Mesodermal cell (in vitro differentiated cells): ENCODE results near the gene ENTPD5. TPM values are rescaled to one million over a fixed set of nuclear protein-coding genes. Genes with fewer than 3 reads are reported as not detected.

ENCODE experiments used
- H3K27ac ChIP-seq: 2 replicates; pipeline ENCODE4 v1.7.0; 2013; ENCODE audit warnings: mild to moderate bottlenecking, low read depth, low read length, moderate library complexity; ENCODE audit not compliant: severe bottlenecking
- H3K36me3 ChIP-seq: 2 replicates; pipeline ENCODE4 v1.7.1; 2013; ENCODE audit warnings: mild to moderate bottlenecking, low read length, moderate library complexity; ENCODE audit not compliant: control insufficient read depth, insufficient read depth
- H3K4me1 ChIP-seq: one replicate; pipeline ENCODE4 v1.7.1; 2013; ENCODE audit warnings: mild to moderate bottlenecking, low read length; ENCODE audit not compliant: insufficient read depth, control insufficient read depth, poor library complexity, severe bottlenecking
- H3K4me3 ChIP-seq: 2 replicates; pipeline ENCODE4 v1.7.0; 2013; ENCODE audit warnings: low read length, control low read depth, mild to moderate bottlenecking; ENCODE audit not compliant: insufficient read depth, poor library complexity, severe bottlenecking; ENCODE audit errors: extremely low read depth
- H3K9me3 ChIP-seq: 2 replicates; pipeline ENCODE4 v1.7.1; 2013; ENCODE audit warnings: mild to moderate bottlenecking, low read length, moderate library complexity; ENCODE audit not compliant: control insufficient read depth
- WGBS, 2 experiments: methylation state at CpG; one replicate each; pipeline ENCODE4 v1.1.5; 2013; ENCODE audit warnings: missing lambda C conversion rate in 2 of 2; ENCODE audit not compliant: insufficient coverage in 2 of 2; 5-methylcytosine and 5-hydroxymethylcytosine counted together
- polyA plus RNA-seq, 2 experiments: library from polyadenylated mRNA; stranded (reverse); fragments of 50-300 nt; gene quantifications; one replicate each; pipeline ENCODE4 v1.2.3, GENCODE V29; 2013

ENTPD5 gene
- 9.5 TPM for polyA plus RNA-seq (2013, experiment 1 of 2)
- polyA plus RNA-seq (2013, experiment 2 of 2): 9.3 TPM

- H3K4me1 ChIP-seq: no peaks in the 10 kb centered on the region
- peak within 1 kb of the TSS; percentile 68 for H3K27ac ChIP-seq
- WGBS, 2 experiments: 0% methylated on average over 90 to 91 of the region's 93 CpGs
These were observed at the start of gene ENTPD5, which contains the start of gene BBOF1 for GRCh38 chr14:74018586-74019407. Gene ENTPD5, minus strand, starts transcription at chr14:74019288. Its CDS starts 31,186 bp downstream, at chr14:73988102. Gene BBOF1, plus strand, starts transcription at chr14:74019349. Its CDS starts 130 bp downstream, at chr14:74019479.

GRCh38 chr14:74065746-74066575 is 46.9 kb upstream of the ENTPD5 start:
- peaks cover 17% of the 10 kb centered on the region for H3K36me3 ChIP-seq
- no CpG with 5 or more reads among the region's 3 CpGs for WGBS, 2 experiments
- no peak overlapping the region for H3K27ac ChIP-seq
- no peaks in the 10 kb centered on the region for H3K4me1 ChIP-seq
- no peak overlapping the region for H3K4me3 ChIP-seq
- H3K9me3 ChIP-seq: no peaks in the 10 kb centered on the region

More at GRCh38 chr14:74018586-74019407, at the start of gene ENTPD5, which contains the start of gene BBOF1:
- peak within 1 kb of the TSS; percentile 72 for H3K4me3 ChIP-seq
- H3K36me3 ChIP-seq: peaks cover 4% of the 10 kb centered on the region
- no peaks in the 10 kb centered on the region for H3K9me3 ChIP-seq

GRCh38 chr14:74064883-74065282 is 45.8 kb upstream of the ENTPD5 start:
- Histone ChIP-seq H3K4me3 (no peak overlapping the region), H3K4me1 (no peaks in the 10 kb centered on the region), H3K27ac (no peak overlapping the region), H3K36me3 (peaks cover 22% of the 10 kb centered on the region), H3K9me3 (no peaks in the 10 kb centered on the region)
- 64 to 100% methylated on average over 1 of the region's 3 CpGs for WGBS, 2 experiments

GRCh38 chr14:74064426-74064825 is 45.3 kb upstream of the ENTPD5 start:
- no peak overlapping the region for H3K4me3 ChIP-seq
- H3K4me1 ChIP-seq: no peaks in the 10 kb centered on the region
- peaks cover 22% of the 10 kb centered on the region for H3K36me3 ChIP-seq
- no peak overlapping the region for H3K27ac ChIP-seq
- H3K9me3 ChIP-seq: no peaks in the 10 kb centered on the region

- WGBS, 2 experiments: no CpG with 5 or more reads among the region's 2 CpGs
- Histone ChIP-seq H3K4me1 (no peaks in the 10 kb centered on the region), H3K27ac (no peak overlapping the region), H3K4me3 (no peak overlapping the region), H3K36me3 (peaks cover 25% of the 10 kb centered on the region), H3K9me3 (no peaks in the 10 kb centered on the region)
These were observed 43.7 kb upstream of the ENTPD5 start for GRCh38 chr14:74062809-74063150.

- Histone ChIP-seq H3K4me3 (no peak overlapping the region), H3K9me3 (no peaks in the 10 kb centered on the region)
- WGBS, 2 experiments: 38 to 75% methylated on average over 1 of the region's 3 CpGs
These were observed 30.9 kb upstream of the ENTPD5 start for GRCh38 chr14:74049876-74050495.

GRCh38 chr14:74048281-74048680 is 29.2 kb upstream of the ENTPD5 start:
- no peak overlapping the region for H3K4me3 ChIP-seq
- H3K9me3 ChIP-seq: no peaks in the 10 kb centered on the region
- no peak overlapping the region for H3K27ac ChIP-seq
- WGBS, 2 experiments: 60 to 71% methylated on average over 1 of the region's 3 CpGs
- H3K36me3 ChIP-seq: no peaks in the 10 kb centered on the region
- H3K4me1 ChIP-seq: no peaks in the 10 kb centered on the region

More at GRCh38 chr14:74049876-74050495, 30.9 kb upstream of the ENTPD5 start:
- Histone ChIP-seq H3K4me1 (no peaks in the 10 kb centered on the region), H3K36me3 (no peaks in the 10 kb centered on the region), H3K27ac (no peak overlapping the region)

GRCh38 chr14:74045522-74045921 is 26.4 kb upstream of the ENTPD5 start:
- Histone ChIP-seq H3K9me3 (no peaks in the 10 kb centered on the region), H3K4me3 (no peak overlapping the region), H3K27ac (no peak overlapping the region), H3K36me3 (no peaks in the 10 kb centered on the region), H3K4me1 (no peaks in the 10 kb centered on the region)
- WGBS, 2 experiments: no CpG with 5 or more reads among the region's 4 CpGs

GRCh38 chr14:74042296-74042695 is 23.2 kb upstream of the ENTPD5 start:
- H3K9me3 ChIP-seq: no peaks in the 10 kb centered on the region
- H3K36me3 ChIP-seq: no peaks in the 10 kb centered on the region
- no peaks in the 10 kb centered on the region for H3K4me1 ChIP-seq
- H3K4me3 ChIP-seq: no peak overlapping the region
- WGBS, 2 experiments: 88% methylated on average over 2 of the region's 2 CpGs; no CpG with 5 or more reads in 1 of the 2 experiments
- H3K27ac ChIP-seq: no peak overlapping the region

GRCh38 chr14:74038020-74038859 is 19.2 kb upstream of the ENTPD5 start:
- no peak overlapping the region for H3K4me3 ChIP-seq
- no peaks in the 10 kb centered on the region for H3K4me1 ChIP-seq
- no peak overlapping the region for H3K27ac ChIP-seq
- WGBS, 2 experiments: 30 to 50% methylated on average over 1 of the region's 3 CpGs
- H3K9me3 ChIP-seq: no peaks in the 10 kb centered on the region
- no peaks in the 10 kb centered on the region for H3K36me3 ChIP-seq
